NCI-H446 (cell line): ENCODE data around the gene MYL11.

Source experiments
- DNase-seq, 2 experiments: peaks; one replicate each; lab custom pipeline; 2025; lab: John Stamatoyannopoulos, UW

Gene MYL11

GRCh38 chr16:30354423-30355143 is 20.0 kb upstream of the MYL11 start:
- DNase-seq: no peak

- peak; percentile 95 to 98 for DNase-seq
Measured at GRCh38 chr16:30355144-30355953, 19.3 kb upstream of the MYL11 start, which contains the start of gene CD2BP2. CD2BP2 (minus strand) TSS chr16:30355308; CDS start chr16:30354681, 627 bp downstream.

- no peak for DNase-seq
Measured at GRCh38 chr16:30355954-30356308, 18.7 kb upstream of the MYL11 start.

GRCh38 chr16:30356401-30357084 is 18.1 kb upstream of the MYL11 start:
- DNase-seq: peak in 1 of 2 experiments; percentile 68

- no peak for DNase-seq
Measured at GRCh38 chr16:30357085-30357714, 17.4 kb upstream of the MYL11 start.

- DNase-seq: no peak
Measured at GRCh38 chr16:30357715-30358576, 16.7 kb upstream of the MYL11 start.

GRCh38 chr16:30358577-30358936 is 16.0 kb upstream of the MYL11 start:
- DNase-seq: no peak

GRCh38 chr16:30358990-30359870 is 15.4 kb upstream of the MYL11 start:
- no peak for DNase-seq

GRCh38 chr16:30359871-30360170 is 14.8 kb upstream of the MYL11 start:
- no peak for DNase-seq

GRCh38 chr16:30361180-30361579 is 13.4 kb upstream of the MYL11 start:
- no peak for DNase-seq

GRCh38 chr16:30365200-30365599 is 9.4 kb upstream of the MYL11 start:
- no peak for DNase-seq

- DNase-seq: no peak
Measured at GRCh38 chr16:30366511-30366910, 8.1 kb upstream of the MYL11 start.

GRCh38 chr16:30367349-30368009 is 7.1 kb upstream of the MYL11 start:
- DNase-seq: no peak

- DNase-seq: no peak
Measured at GRCh38 chr16:30368122-30368791, 6.3 kb upstream of the MYL11 start.

GRCh38 chr16:30368792-30369090 is 5.9 kb upstream of the MYL11 start:
- DNase-seq: no peak

- DNase-seq: no peak
Measured at GRCh38 chr16:30369091-30369937, 5.3 kb upstream of the MYL11 start.

GRCh38 chr16:30369938-30370455 is 4.6 kb upstream of the MYL11 start:
- DNase-seq: no peak

GRCh38 chr16:30370456-30371247 is 4.0 kb upstream of the MYL11 start, which contains the start of gene TBC1D10B:
TBC1D10B (minus strand) TSS chr16:30370494; CDS start chr16:30370183, 311 bp downstream.
- peak; percentile 100 for DNase-seq
